Prostate gland (tissue), 2 donors: Measurements from ENCODE around the gene FEZF1.

Experiments
- POLR2A ChIP-seq: fragments of 450-650 bp; IDR thresholded peaks from one replicate; pipeline ENCODE4 v1.6.1; 2016; ENCODE audit warnings: antibody characterized with exemption, mild to moderate bottlenecking
- TF ChIP-seq, protein P1 (sequence below), 4 experiments: fragments of 200-600 bp in 2 of 4; fragments of 450-650 bp in 2 of 4; sonication (generic) in 2 of 4; IDR thresholded peaks; 1 replicate in 3 of 4; 2 replicates in 1 of 4; pipeline ENCODE4 v1.5.1; 2016 to 2019; ENCODE audit warnings: antibody characterized with exemption in 4 of 4, mild to moderate bottlenecking in 2 of 4, moderate library complexity in 2 of 4

DNA sequence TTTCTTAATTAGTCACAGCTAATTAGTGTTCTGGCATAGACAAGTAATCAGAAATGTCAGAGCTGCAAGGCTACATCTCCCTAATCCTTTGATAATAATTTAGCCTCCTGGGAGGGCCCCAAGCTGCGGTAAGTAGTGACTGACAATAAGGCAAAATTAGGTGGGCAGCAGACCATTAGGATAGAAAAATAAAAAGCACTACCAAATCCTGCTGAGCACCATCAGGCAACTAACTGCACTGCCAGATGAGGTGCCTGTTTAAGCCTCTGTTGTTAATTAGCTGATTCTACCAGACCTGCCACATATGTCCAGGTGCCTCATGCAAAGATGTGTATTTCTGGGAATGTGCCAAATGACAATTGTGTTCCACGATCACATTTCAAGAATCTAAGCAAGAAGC lies 32.5 kb upstream of the FEZF1 start:
- TF ChIP-seq, protein P1, sequence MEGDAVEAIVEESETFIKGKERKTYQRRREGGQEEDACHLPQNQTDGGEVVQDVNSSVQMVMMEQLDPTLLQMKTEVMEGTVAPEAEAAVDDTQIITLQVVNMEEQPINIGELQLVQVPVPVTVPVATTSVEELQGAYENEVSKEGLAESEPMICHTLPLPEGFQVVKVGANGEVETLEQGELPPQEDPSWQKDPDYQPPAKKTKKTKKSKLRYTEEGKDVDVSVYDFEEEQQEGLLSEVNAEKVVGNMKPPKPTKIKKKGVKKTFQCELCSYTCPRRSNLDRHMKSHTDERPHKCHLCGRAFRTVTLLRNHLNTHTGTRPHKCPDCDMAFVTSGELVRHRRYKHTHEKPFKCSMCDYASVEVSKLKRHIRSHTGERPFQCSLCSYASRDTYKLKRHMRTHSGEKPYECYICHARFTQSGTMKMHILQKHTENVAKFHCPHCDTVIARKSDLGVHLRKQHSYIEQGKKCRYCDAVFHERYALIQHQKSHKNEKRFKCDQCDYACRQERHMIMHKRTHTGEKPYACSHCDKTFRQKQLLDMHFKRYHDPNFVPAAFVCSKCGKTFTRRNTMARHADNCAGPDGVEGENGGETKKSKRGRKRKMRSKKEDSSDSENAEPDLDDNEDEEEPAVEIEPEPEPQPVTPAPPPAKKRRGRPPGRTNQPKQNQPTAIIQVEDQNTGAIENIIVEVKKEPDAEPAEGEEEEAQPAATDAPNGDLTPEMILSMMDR (IDR thresholded peaks at IDR 0.05) = no peak
- TF ChIP-seq POLR2A = no peak
